Liver (tissue), 9 donors: Measurements from ENCODE around the gene PCNX3. TPM values are rescaled to one million over a fixed set of nuclear protein-coding genes. Genes with fewer than 3 reads are reported as not detected.

Source experiments
- DNase-seq: peaks from one replicate; pipeline ENCODE4 v3.0.0-alpha.2; 2017; ENCODE audit warnings: low spot score
- H3K27ac ChIP-seq, 2 donors: one replicate each; pipeline ENCODE4 v1.7.0; 2013; ENCODE audit warnings: inconsistent platforms in 2 of 2, low read length in 2 of 2, control low read depth in 1 of 2, low read depth in 1 of 2, mild to moderate bottlenecking in 1 of 2
- H3K27me3 ChIP-seq, 4 donors: one replicate each; pipeline versions ENCODE4 v1.6.1 to v1.7.0; 2013; ENCODE audit warnings: low read length in 3 of 4, inconsistent platforms in 1 of 4, mild to moderate bottlenecking in 1 of 4, moderate library complexity in 1 of 4; ENCODE audit not compliant: control insufficient read depth in 4 of 4, insufficient read depth in 4 of 4
- H3K36me3 ChIP-seq, 4 donors: one replicate each; pipeline versions ENCODE4 v1.6.1 to v1.7.0; 2013; ENCODE audit warnings: low read length in 3 of 4, mild to moderate bottlenecking in 3 of 4, low read depth in 1 of 4, moderate library complexity in 1 of 4; ENCODE audit not compliant: control insufficient read depth in 4 of 4, insufficient read depth in 3 of 4
- H3K4me1 ChIP-seq, 4 donors: one replicate each; pipeline versions ENCODE4 v1.6.1 to v1.7.0; 2013; ENCODE audit warnings: low read length in 3 of 4, mild to moderate bottlenecking in 3 of 4, moderate library complexity in 1 of 4; ENCODE audit not compliant: control insufficient read depth in 4 of 4, insufficient read depth in 4 of 4
- H3K4me3 ChIP-seq, 3 donors: one replicate each; pipeline versions ENCODE4 v1.6.1 to v1.7.0; 2013; ENCODE audit warnings: low read length in 3 of 3, control low read depth in 1 of 3, low read depth in 1 of 3, mild to moderate bottlenecking in 1 of 3
- H3K9ac ChIP-seq, 2 donors: one replicate each; pipeline ENCODE4 v1.7.0; 2013; ENCODE audit warnings: low read length in 2 of 2, mild to moderate bottlenecking in 2 of 2, moderate library complexity in 2 of 2, control low read depth in 1 of 2, low read depth in 1 of 2
- H3K9me3 ChIP-seq, 4 donors: one replicate each; pipeline versions ENCODE4 v1.6.1 to v1.7.0; 2013; ENCODE audit warnings: low read length in 3 of 4; ENCODE audit not compliant: control insufficient read depth in 4 of 4
- ATF3 ChIP-seq: IDR thresholded peaks from 2 replicates; pipeline ENCODE4 v1.6.1; 2016; ENCODE audit warnings: antibody characterized with exemption
- CTCF ChIP-seq: fragments of 150-350 bp; IDR thresholded peaks from 2 replicates; pipeline ENCODE4 v1.5.1; 2017; ENCODE audit warnings: improper control_type of control experiment, low read depth, low read length; ENCODE audit not compliant: missing input control
- EGR1 ChIP-seq, 2 donors: IDR thresholded peaks; 2 replicates each; pipeline ENCODE4 v1.6.1; 2016 to 2018; ENCODE audit warnings: antibody characterized with exemption in 2 of 2, low read depth in 2 of 2
- FOXA1 ChIP-seq: IDR thresholded peaks from 2 replicates; pipeline ENCODE4 v1.6.1; 2016; ENCODE audit warnings: antibody characterized with exemption
- FOXA2 ChIP-seq: IDR thresholded peaks from 2 replicates; pipeline ENCODE4 v1.6.1; 2016; ENCODE audit warnings: antibody characterized with exemption
- GABPA ChIP-seq, 2 donors: IDR thresholded peaks in 1 of 2; conservative IDR thresholded peaks in 1 of 2; 2 replicates each; pipeline ENCODE4 v1.6.1; 2016; ENCODE audit warnings: antibody characterized with exemption in 2 of 2, mild to moderate bottlenecking in 1 of 2, moderate library complexity in 1 of 2
- HNF4A ChIP-seq, 2 donors: conservative IDR thresholded peaks; 2 replicates each; pipeline ENCODE4 v1.6.1; 2016; ENCODE audit warnings: antibody characterized with exemption in 2 of 2, mild to moderate bottlenecking in 2 of 2
- HNF4G ChIP-seq: IDR thresholded peaks from 2 replicates; pipeline ENCODE4 v1.6.1; 2016; ENCODE audit warnings: antibody characterized with exemption
- JUND ChIP-seq, 2 donors: IDR thresholded peaks; 2 replicates each; pipeline ENCODE4 v1.6.1; 2016; ENCODE audit warnings: antibody characterized with exemption in 2 of 2
- MAX ChIP-seq: IDR thresholded peaks from 2 replicates; pipeline ENCODE4 v1.6.1; 2016; ENCODE audit warnings: antibody characterized with exemption
- NR2F2 ChIP-seq: IDR thresholded peaks from 2 replicates; pipeline ENCODE4 v1.6.1; 2016; ENCODE audit warnings: antibody characterized with exemption
- RAD21 ChIP-seq, 2 donors: IDR thresholded peaks; 2 replicates each; pipeline ENCODE4 v1.6.1; 2016; ENCODE audit warnings: antibody characterized with exemption in 2 of 2, mild to moderate bottlenecking in 2 of 2
- REST ChIP-seq: IDR thresholded peaks from 2 replicates; pipeline ENCODE4 v1.6.1; 2016; ENCODE audit warnings: antibody characterized with exemption, mild to moderate bottlenecking
- RXRA ChIP-seq, 2 donors: IDR thresholded peaks; 2 replicates each; pipeline ENCODE4 v1.6.1; 2017 to 2018; ENCODE audit warnings: antibody characterized with exemption in 2 of 2, mild to moderate bottlenecking in 1 of 2
- SP1 ChIP-seq: IDR thresholded peaks from 2 replicates; pipeline ENCODE4 v1.6.1; 2018; ENCODE audit warnings: antibody characterized with exemption, mild to moderate bottlenecking
- TAF1 ChIP-seq: conservative IDR thresholded peaks from 2 replicates; pipeline ENCODE4 v1.6.1; 2016; ENCODE audit warnings: antibody characterized with exemption, mild to moderate bottlenecking
- YY1 ChIP-seq: IDR thresholded peaks from 2 replicates; pipeline ENCODE4 v1.6.1; 2016; ENCODE audit warnings: antibody characterized with exemption, mild to moderate bottlenecking
- ZBTB33 ChIP-seq: IDR thresholded peaks from 2 replicates; pipeline ENCODE4 v1.6.1; 2016; ENCODE audit warnings: antibody characterized with exemption
- WGBS: extraction: QIAGEN DNeasy Blood & Tissue Kit; methylation state at CpG from one replicate; pipeline ENCODE4 v1.1.7; 2013; 5-methylcytosine and 5-hydroxymethylcytosine counted together
- polyA plus RNA-seq, 2 donors: library from polyadenylated mRNA; stranded (reverse) in 1 of 2; unstranded in 1 of 2; fragments of 200-250 nt in 1 of 2; fragments of >200 nt in 1 of 2; fragmentation: Nextera tagmentation in 1 of 2; extraction: Ambion mirVana in 1 of 2; gene quantifications; one replicate each; pipeline versions ENCODE4 v1.2.1 to v1.2.3, GENCODE V29; 2013 to 2015
- total RNA-seq, 2 donors: library from RNA; depleted of rRNA; stranded (reverse); fragments of >200 nt; gene quantifications; one replicate each; pipeline ENCODE4 v1.2.3, GENCODE V29; 2014
- donor health status: healthy.
- donor health status: healthy.
- donor health status: healthy.
- donor health status: healthy.
- donor health status: healthy.

Gene PCNX3
- total and polyA plus RNA-seq, 4 donors: 4.7 to 13.4 (median 12.1) TPM

- no peaks in the 10 kb centered on the region for H3K4me1 ChIP-seq
- TF ChIP-seq JUND (IDR thresholded peaks at IDR 0.05): no peak
- TF ChIP-seq CTCF: no peak
- no peak for TF ChIP-seq RAD21 (IDR thresholded peaks at IDR 0.05)
- TF ChIP-seq HNF4G: no peak
- TF ChIP-seq SP1: no peak
- TF ChIP-seq ZBTB33: no peak
- TF ChIP-seq HNF4A (conservative IDR thresholded peaks at IDR 0.05): no peak
- TF ChIP-seq TAF1: no peak
- TF ChIP-seq EGR1 (IDR thresholded peaks at IDR 0.05; ENCODE audit: low read depth in 2 of 2): no peak
- TF ChIP-seq FOXA1: no peak
- no peak for TF ChIP-seq FOXA2
- no peak for TF ChIP-seq GABPA (IDR thresholded peaks at IDR 0.05 in 1 of 2, conservative IDR thresholded peaks at IDR 0.05 in 1 of 2)
- TF ChIP-seq MAX: no peak
- TF ChIP-seq REST: no peak
- TF ChIP-seq RXRA (IDR thresholded peaks at IDR 0.05): no peak
- no peak for TF ChIP-seq ATF3
- TF ChIP-seq YY1: no peak
- TF ChIP-seq NR2F2: no peak
- 97% methylated on average over 2 of the region's 2 CpGs for WGBS
- no peak overlapping the region for H3K9ac ChIP-seq
- no peaks in the 10 kb centered on the region for H3K9me3 ChIP-seq
- H3K36me3 ChIP-seq: no peaks in the 10 kb centered on the region
- DNase-seq: no peak
- H3K27me3 ChIP-seq: no peaks in the 10 kb centered on the region
- H3K27ac ChIP-seq: no peak overlapping the region
- H3K4me3 ChIP-seq: no peak overlapping the region
Observed at GRCh38 chr11:65672982-65673381, 57.4 kb downstream of the PCNX3 start.
